ENCODE measurements around the gene GMPS. TPM values are rescaled to one million over a fixed set of nuclear protein-coding genes. Genes with fewer than 3 reads are reported as not detected.
"Not testable (repeated sequence)": the region's sequence is repeated elsewhere in the genome, so short reads cannot be mapped to it uniquely, and the experiment has no call there.

The GMPS gene
- total and polyA plus RNA-seq, 8 donors = 4.6 to 43.7 (median 22.7) TPM

- Histone ChIP-seq H3K4me3 (peak overlapping the region; percentile 69 to 97 (median 88)), H3K9me3 (no peaks in the 10 kb centered on the region), H3K27ac (peak overlapping the region; percentile 89 to 97 (median 94)), H3K27me3 (no peaks in the 10 kb centered on the region), H3K36me3 (peaks cover 0 to 10% (median 4%) of the 10 kb centered on the region in 4 donors), H3K4me1 (peaks cover 39 to 56% (median 47%) of the 10 kb centered on the region in 4 donors)
- WGBS, 5 donors = 0 to 2% (median 1%) methylated on average over 30 to 45 of the region's 45 CpGs
- TF ChIP-seq CTCF (IDR thresholded peaks at IDR 0.05) (no peak), POLR2AphosphoS5 (IDR thresholded peaks at IDR 0.05) (no peak), EP300 (IDR thresholded peaks at IDR 0.05) (no peak), POLR2A (IDR thresholded peaks at IDR 0.05) (no peak)
- peak; percentile 29 to 35 for DNase-seq
- intact Hi-C loops (cut with DNase I; ENCODE audit: low total_unique reads) = no loop called here
These were observed 17.0 kb upstream of the GMPS start for GRCh38 chr3:155853214-155854140.

- TF ChIP-seq CTCF (IDR thresholded peaks at IDR 0.05) = no peak
- peak in 2 of 3 donors; percentile 94 to 96 for TF ChIP-seq POLR2AphosphoS5 (IDR thresholded peaks at IDR 0.05)
- peak in 1 of 4 donors; percentile 80 for TF ChIP-seq POLR2A (IDR thresholded peaks at IDR 0.05)
- Histone ChIP-seq H3K9me3 (no peaks in the 10 kb centered on the region), H3K4me3 (peak within 1 kb of the TSS; percentile 69 to 97 (median 88)), H3K36me3 (peaks cover 0 to 5% (median 0%) of the 10 kb centered on the region in 4 donors), H3K27me3 (no peaks in the 10 kb centered on the region), H3K27ac (peak within 1 kb of the TSS; percentile 89 to 97 (median 94)), H3K4me1 (peaks cover 35 to 48% (median 42%) of the 10 kb centered on the region in 4 donors)
- intact Hi-C loops (cut with DNase I; ENCODE audit: low total_unique reads) = no loop called here
- 0 to 1% (median 1%) methylated on average over 34 to 50 of the region's 50 CpGs for WGBS, 5 donors
- DNase-seq = peak; percentile 99 to 100
These were observed 16.1 kb upstream of the GMPS start, which contains the start of gene SLC33A1 for GRCh38 chr3:155854141-155854940. SLC33A1 (minus strand) TSS chr3:155854427; CDS start chr3:155853997, 430 bp downstream.

GRCh38 chr3:155859859-155860258 is 10.6 kb upstream of the GMPS start:
- no peak overlapping the region for H3K27ac ChIP-seq
- WGBS, 5 donors = 5 to 10% (median 6%) methylated on average over 2 of the region's 2 CpGs
- DNase-seq = peak in 1 of 2 donors; percentile 44
- H3K4me3 ChIP-seq = no peak overlapping the region
- H3K36me3 ChIP-seq = no peaks in the 10 kb centered on the region
- TF ChIP-seq CTCF (IDR thresholded peaks at IDR 0.05) = no peak
- no peak for TF ChIP-seq POLR2A (IDR thresholded peaks at IDR 0.05)
- no peak for TF ChIP-seq EP300 (IDR thresholded peaks at IDR 0.05)
- no peak for TF ChIP-seq POLR2AphosphoS5 (IDR thresholded peaks at IDR 0.05)
- H3K27me3 ChIP-seq = no peaks in the 10 kb centered on the region
- H3K4me1 ChIP-seq = peaks cover 0 to 7% (median 2%) of the 10 kb centered on the region in 4 donors
- intact Hi-C loops (cut with DNase I; ENCODE audit: low total_unique reads) = no loop called here
- peaks cover 0 to 5% (median 0%) of the 10 kb centered on the region in 4 donors for H3K9me3 ChIP-seq

- H3K9me3 ChIP-seq; H3K36me3 ChIP-seq; DNase-seq; H3K4me1 ChIP-seq; H3K27me3 ChIP-seq; H3K27ac ChIP-seq; intact Hi-C loops (cut with DNase I; ENCODE audit: low total_unique reads); H3K4me3 ChIP-seq: not testable (repeated sequence)
- WGBS, 5 donors = 86 to 93% (median 93%) methylated on average over 5 of the region's 5 CpGs
These were observed 10.0 kb upstream of the GMPS start for GRCh38 chr3:155860424-155860823.
